B cell (primary cell): Measurements from ENCODE around the gene MTCP1. TPM values are rescaled to one million over a fixed set of nuclear protein-coding genes. Genes with fewer than 3 reads are reported as not detected.
A peak's percentile ranks its signal among the peaks of the same experiment; 100 is the strongest.

Experiments
- ATAC-seq: fragments of 200-7000 bp; cut with Tn5 transposase; one replicate; pipeline ENCODE4 v1.10.0; 2021; ENCODE audit warnings: low read depth, mild to moderate bottlenecking, moderate number of reproducible peaks, moderate library complexity
- CTCF ChIA-PET: fragments of 350-600 bp; sonication (Branson Sonifier 250); formaldehyde crosslinking; loops from one replicate; lab custom pipeline; 2021; ENCODE audit warnings: antibody characterized with exemption, inconsistent platforms; lab: Charles Lee
- POLR2A ChIA-PET: fragments of 350-600 bp; sonication (Branson Sonifier 250); formaldehyde crosslinking; loops from one replicate; lab custom pipeline; 2021; ENCODE audit warnings: antibody characterized with exemption; lab: Charles Lee
- DNase-seq: peaks from one replicate; pipeline ENCODE4 v3.0.0; 2013
- H2AFZ ChIP-seq: 2 replicates; pipeline ENCODE4 v1.6.1; 2012; ENCODE audit warnings: mild to moderate bottlenecking, low read depth, low read length; ENCODE audit not compliant: insufficient read depth, poor library complexity, severe bottlenecking
- H3K27ac ChIP-seq, 2 donors: 1 replicate in 1 of 2; 2 replicates in 1 of 2; pipeline ENCODE4 v1.5.1; 2012 to 2013; ENCODE audit warnings: low read length in 2 of 2, mild to moderate bottlenecking in 2 of 2, moderate library complexity in 1 of 2
- H3K27me3 ChIP-seq, 4 experiments: fragments of 200-600 bp in 1 of 4; sonication (generic) in 1 of 4; replicated peaks in 1 of 4; 1 replicate in 2 of 4; 2 replicates in 2 of 4; pipeline versions ENCODE4 v1.6.1 to v1.7.0; 2013 to 2016; ENCODE audit warnings: low read length in 3 of 4, mild to moderate bottlenecking in 2 of 4, mixed read lengths in 1 of 4, moderate library complexity in 1 of 4; ENCODE audit not compliant: insufficient read depth in 4 of 4, control insufficient read depth in 3 of 4; ENCODE audit errors: control extremely low read depth in 1 of 4
- H3K36me3 ChIP-seq, 2 experiments: replicated peaks in 1 of 2; 1 replicate in 1 of 2; 2 replicates in 1 of 2; pipeline versions ENCODE4 v1.6.1 to v1.7.1; 2013; ENCODE audit warnings: low read length in 1 of 2; ENCODE audit not compliant: insufficient read depth in 2 of 2, control insufficient read depth in 1 of 2; ENCODE audit errors: control extremely low read depth in 1 of 2, extremely low read depth in 1 of 2
- H3K4me1 ChIP-seq, 2 donors: fragments of 200-600 bp in 1 of 2; sonication (generic) in 1 of 2; 1 replicate in 1 of 2; 2 replicates in 1 of 2; pipeline versions ENCODE4 v1.5.1 to v1.6.1; 2013 to 2017; ENCODE audit warnings: low read length in 2 of 2; ENCODE audit not compliant: control insufficient read depth in 2 of 2, insufficient read depth in 2 of 2
- H3K4me2 ChIP-seq: replicated peaks from 2 replicates; pipeline ENCODE3; 2012; ENCODE audit warnings: mild to moderate bottlenecking, low read depth, low read length; ENCODE audit not compliant: poor library complexity, severe bottlenecking
- H3K4me3 ChIP-seq, 5 experiments: fragments of 200-600 bp in 1 of 5; sonication (generic) in 1 of 5; 1 replicate in 3 of 5; 2 replicates in 2 of 5; pipeline versions ENCODE4 v1.5.1 to v1.7.0; 2011 to 2016; ENCODE audit warnings: low read length in 4 of 5, mild to moderate bottlenecking in 4 of 5, low read depth in 2 of 5, control low read depth in 1 of 5, moderate library complexity in 1 of 5; ENCODE audit not compliant: insufficient read depth in 1 of 5; ENCODE audit errors: control extremely low read depth in 1 of 5, extremely low read depth in 1 of 5
- H3K79me2 ChIP-seq: fragments of 200-600 bp; sonication (generic); one replicate; pipeline ENCODE4 v1.6.0; 2016; ENCODE audit warnings: low read length; ENCODE audit not compliant: control insufficient read depth, insufficient read depth
- H3K9ac ChIP-seq: fragments of 200-600 bp; sonication (generic); 2 replicates; pipeline ENCODE4 v1.6.1; 2017; ENCODE audit warnings: mild to moderate bottlenecking, low read length, moderate library complexity
- H3K9me3 ChIP-seq, 3 donors: one replicate each; pipeline versions ENCODE4 v1.6.1 to v1.7.1; 2013; ENCODE audit warnings: low read length in 2 of 3; ENCODE audit not compliant: control insufficient read depth in 2 of 3, insufficient read depth in 1 of 3; ENCODE audit errors: control extremely low read depth in 1 of 3
- H4K20me1 ChIP-seq: 2 replicates; pipeline ENCODE4 v1.6.0; 2012; ENCODE audit warnings: mild to moderate bottlenecking, low read length; ENCODE audit not compliant: insufficient read depth, control insufficient read depth, poor library complexity, severe bottlenecking
- H3K27ac Mint-ChIP-seq: one replicate; pipeline ENCODE4 v1.8.0; 2021; ENCODE audit warnings: mixed read lengths
- H3K27me3 Mint-ChIP-seq: one replicate; pipeline ENCODE4 v1.8.0; 2021; ENCODE audit warnings: mixed read lengths
- H3K4me1 Mint-ChIP-seq: one replicate; pipeline ENCODE4 v1.8.0; 2021; ENCODE audit warnings: mixed read lengths
- H3K4me3 Mint-ChIP-seq: one replicate; pipeline ENCODE4 v1.8.0; 2021; ENCODE audit warnings: mixed read lengths
- H3K9me3 Mint-ChIP-seq: one replicate; pipeline ENCODE4 v1.8.0; 2022; ENCODE audit warnings: mixed read lengths; ENCODE audit not compliant: insufficient read depth
- EZH2 ChIP-seq: IDR thresholded peaks from 2 replicates; pipeline ENCODE4 v1.6.1; 2012; ENCODE audit warnings: borderline replicate concordance, low read depth, mild to moderate bottlenecking, moderate library complexity, low read length; ENCODE audit not compliant: insufficient read depth, poor library complexity, severe bottlenecking
- WGBS: methylation state at CpG from one replicate; pipeline ENCODE4 v1.1.5; 2013; ENCODE audit warnings: missing lambda C conversion rate; ENCODE audit not compliant: insufficient coverage; 5-methylcytosine and 5-hydroxymethylcytosine counted together
- intact Hi-C: fragments of 100-400 bp; cut with micrococcal nuclease; formaldehyde crosslinking; loops from one replicate; pipeline ENCODE4 v1.10.0; 2022
- polyA plus RNA-seq: library from polyadenylated mRNA; depleted of rRNA; stranded (reverse); fragments of >200 nt; gene quantifications from 2 replicates; pipeline ENCODE4 v1.2.3, GENCODE V29; 2012
- total RNA-seq, 2 donors: library from RNA; stranded (reverse); fragments of 120-200 nt in 1 of 2; gene quantifications; 1 replicate in 1 of 2; 2 replicates in 1 of 2; pipeline versions ENCODE4 v1.2.3 to v1.2.4, GENCODE V29; 2013 to 2022
- TF ChIP-seq, protein P1 (sequence below): fragments of 200-600 bp; IDR thresholded peaks from one replicate; pipeline ENCODE4 v1.8.0; 2022; ENCODE audit warnings: antibody characterized with exemption, mild to moderate bottlenecking

The MTCP1 gene
- total and polyA plus RNA-seq, 2 donors (not counting 1 experiment from before 2014, with no cell fraction given) = 2.9 to 20.3 TPM

DNA sequence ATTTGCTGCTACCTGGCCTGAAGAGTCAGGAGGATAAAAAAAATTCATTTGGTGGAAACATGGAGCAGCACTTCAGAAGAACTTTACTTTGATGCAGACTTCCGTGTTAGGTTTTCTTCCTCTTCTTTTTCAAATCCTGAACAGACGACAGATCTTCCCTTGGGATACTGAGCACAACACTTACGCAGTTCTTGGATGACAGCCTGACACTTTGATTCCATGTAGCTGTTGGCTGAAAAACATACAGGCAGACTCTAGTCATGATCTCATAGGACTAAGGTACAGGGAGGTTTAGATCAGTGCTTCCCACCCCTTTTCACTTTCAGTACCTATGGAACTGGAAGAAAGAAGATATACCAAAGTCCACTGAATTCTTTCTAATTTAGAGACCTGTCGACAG, 9.2 kb downstream of the MTCP1 start:
- no peak overlapping the region for H3K4me3 Mint-ChIP-seq
- intact Hi-C loops = no loop called here
- no peak overlapping the region for H2AFZ ChIP-seq
- H3K9me3 Mint-ChIP-seq = no peaks in the 10 kb centered on the region
- peaks cover 0 to 9% of the 10 kb centered on the region in 2 donors for H3K4me1 ChIP-seq
- WGBS = no CpG with 5 or more reads among the region's 4 CpGs
- H3K4me1 Mint-ChIP-seq = peaks cover 9% of the 10 kb centered on the region
- TF ChIP-seq, protein P1, sequence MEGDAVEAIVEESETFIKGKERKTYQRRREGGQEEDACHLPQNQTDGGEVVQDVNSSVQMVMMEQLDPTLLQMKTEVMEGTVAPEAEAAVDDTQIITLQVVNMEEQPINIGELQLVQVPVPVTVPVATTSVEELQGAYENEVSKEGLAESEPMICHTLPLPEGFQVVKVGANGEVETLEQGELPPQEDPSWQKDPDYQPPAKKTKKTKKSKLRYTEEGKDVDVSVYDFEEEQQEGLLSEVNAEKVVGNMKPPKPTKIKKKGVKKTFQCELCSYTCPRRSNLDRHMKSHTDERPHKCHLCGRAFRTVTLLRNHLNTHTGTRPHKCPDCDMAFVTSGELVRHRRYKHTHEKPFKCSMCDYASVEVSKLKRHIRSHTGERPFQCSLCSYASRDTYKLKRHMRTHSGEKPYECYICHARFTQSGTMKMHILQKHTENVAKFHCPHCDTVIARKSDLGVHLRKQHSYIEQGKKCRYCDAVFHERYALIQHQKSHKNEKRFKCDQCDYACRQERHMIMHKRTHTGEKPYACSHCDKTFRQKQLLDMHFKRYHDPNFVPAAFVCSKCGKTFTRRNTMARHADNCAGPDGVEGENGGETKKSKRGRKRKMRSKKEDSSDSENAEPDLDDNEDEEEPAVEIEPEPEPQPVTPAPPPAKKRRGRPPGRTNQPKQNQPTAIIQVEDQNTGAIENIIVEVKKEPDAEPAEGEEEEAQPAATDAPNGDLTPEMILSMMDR = no peak
- no peak for TF ChIP-seq EZH2
- ATAC-seq (no peak), DNase-seq (no peak)
- ChIA-PET POLR2A (no interaction called here), CTCF (interaction anchor here (0.8 to 1.1 kb wide), 2 partner anchors 81 to 82 kb away, joined by 3 read pairs; no protein-coding TSS in a partner anchor)
- H3K27ac ChIP-seq = no peak overlapping the region
- H3K4me3 ChIP-seq = no peak overlapping the region
- no peaks in the 10 kb centered on the region for H3K79me2 ChIP-seq
- no peaks in the 10 kb centered on the region for H3K27me3 Mint-ChIP-seq
- no peaks in the 10 kb centered on the region for H4K20me1 ChIP-seq
- no peak overlapping the region for H3K4me2 ChIP-seq
- H3K27ac Mint-ChIP-seq = no peak overlapping the region
- H3K36me3 ChIP-seq = peaks cover 0 to 2% of the 10 kb centered on the region in 2 experiments
- H3K9ac ChIP-seq = no peak overlapping the region
- no peaks in the 10 kb centered on the region for H3K27me3 ChIP-seq
- H3K9me3 ChIP-seq = no peaks in the 10 kb centered on the region

- Histone ChIP-seq H2AFZ (peak overlapping the region; percentile 30), H3K79me2 (no peaks in the 10 kb centered on the region), H3K4me1 (peaks cover 0 to 9% of the 10 kb centered on the region in 2 donors), H3K27me3 (no peaks in the 10 kb centered on the region), H4K20me1 (no peaks in the 10 kb centered on the region), H3K9ac (no peak overlapping the region), H3K36me3 (peaks cover 0 to 14% of the 10 kb centered on the region in 2 experiments), H3K4me2 (peak overlapping the region; percentile 57), H3K9me3 (no peaks in the 10 kb centered on the region), H3K27ac (no peak overlapping the region), H3K4me3 (peak overlapping the region in 1 of 5 experiments; percentile 20)
- 14% methylated on average over 13 of the region's 25 CpGs for whole genome bisulfite sequencing
- H3K9me3 Mint-ChIP-seq = no peaks in the 10 kb centered on the region
- H3K27ac Mint-ChIP-seq = peak overlapping the region; percentile 39
- H3K4me1 Mint-ChIP-seq = peaks cover 9% of the 10 kb centered on the region
- ATAC-seq (peak; percentile 74), DNase-seq (peak; percentile 70)
- H3K27me3 Mint-ChIP-seq = no peaks in the 10 kb centered on the region
- ChIA-PET CTCF (interaction anchor here (0.8 to 4.2 kb wide), 12 partner anchors 9 to 139 kb away, joined by 3 to 26 read pairs (median 6); partner anchors contain the start of genes F8 and FUNDC2), POLR2A (no interaction called here)
- peak overlapping the region; percentile 32 for H3K4me3 Mint-ChIP-seq
- TF ChIP-seq EZH2 = no peak
- TF ChIP-seq, protein P1 = peak; percentile 76
- intact Hi-C loops = loop anchor here (1.0 to 5.0 kb wide), 3 partner anchors 14 to 140 kb away; partner anchors contain the start of genes BRCC3, CMC4 and MTCP1
Observed at GRCh38 chrX:155056877-155057792, 13.8 kb downstream of the MTCP1 start.
